ENCODE data around the gene GOPC.

The GOPC gene

DNA sequence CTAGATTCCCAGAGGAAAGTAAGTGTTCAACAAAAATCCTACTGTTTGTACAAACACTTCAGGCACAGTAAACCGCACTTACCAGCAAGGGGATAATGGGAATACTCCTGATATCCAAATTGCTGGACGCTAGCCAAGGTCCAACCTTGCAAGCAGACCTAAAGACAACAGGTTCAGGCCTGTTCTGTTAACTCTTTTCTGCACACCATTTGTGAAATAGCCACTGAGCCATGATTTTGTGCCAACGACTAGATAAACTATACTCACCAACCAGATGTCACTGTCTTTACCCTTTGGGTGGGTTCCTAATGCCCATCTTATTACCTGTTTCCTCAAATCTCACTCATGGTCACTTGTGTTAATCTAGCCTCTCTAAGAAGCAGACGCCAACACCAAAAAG lies 43.5 kb downstream of the GOPC start:
- no peak overlapping the region for H3K4me3 ChIP-seq (ENCODE audit: insufficient read depth in 1 of 2, low read depth in 1 of 2, low read length in 2 of 2)
- no peak overlapping the region for H2BK5ac ChIP-seq (ENCODE audit: low read depth, low read length, poor library complexity, severe bottlenecking)
- no peak overlapping the region for H2BK120ac ChIP-seq (ENCODE audit: low read depth, low read length)
- peaks cover 7 to 32% of the 10 kb centered on the region in 2 experiments for H3K36me3 ChIP-seq (ENCODE audit: control insufficient read depth in 1 of 2, insufficient read depth in 2 of 2, low read depth in 1 of 2, low read length in 2 of 2)
- no peak overlapping the region for H3K14ac ChIP-seq (ENCODE audit: low read length in 2 of 2)
- H3K79me1 ChIP-seq (replicated peaks; ENCODE audit: low read length, poor library complexity, severe bottlenecking) = peaks cover 1% of the 10 kb centered on the region
- H3K4me2 ChIP-seq (ENCODE audit: low read length, poor library complexity, severe bottlenecking) = no peak overlapping the region
- H2BK15ac ChIP-seq (ENCODE audit: low read depth, poor library complexity, severe bottlenecking) = no peak overlapping the region
- no peak overlapping the region for H3K18ac ChIP-seq (ENCODE audit: low read depth in 1 of 2, low read length in 2 of 2)
- H3K9ac ChIP-seq (ENCODE audit: low read length) = no peak overlapping the region
- H4K91ac ChIP-seq (ENCODE audit: low read length) = no peak overlapping the region
- DNase-seq = no peak
- H3K4ac ChIP-seq (ENCODE audit: low read depth in 1 of 2, low read length in 2 of 2) = no peak overlapping the region
- no peak overlapping the region for H2AFZ ChIP-seq (ENCODE audit: low read depth, low read length)
- H4K8ac ChIP-seq (ENCODE audit: low read length) = no peak overlapping the region
- H2BK12ac ChIP-seq (ENCODE audit: low read length in 2 of 2) = no peak overlapping the region
- H3K4me1 ChIP-seq (ENCODE audit: control insufficient read depth, insufficient read depth, low read depth, low read length) = no peaks in the 10 kb centered on the region
- H3K9me3 ChIP-seq (ENCODE audit: control insufficient read depth, low read length) = no peaks in the 10 kb centered on the region
- H3K27ac ChIP-seq (ENCODE audit: low read length, poor library complexity, severe bottlenecking) = no peak overlapping the region
- no peak overlapping the region for H3K23ac ChIP-seq (ENCODE audit: low read length in 2 of 2)
- 94% methylated on average over 4 of the region's 4 CpGs for WGBS
- H2AK5ac ChIP-seq (ENCODE audit: low read length, severe bottlenecking) = no peak overlapping the region
- H3K27me3 ChIP-seq (ENCODE audit: control insufficient read depth in 1 of 2, insufficient read depth in 1 of 2, low read length in 2 of 2) = no peaks in the 10 kb centered on the region

GRCh38 chr6:117557951-117558350 lies 44.4 kb downstream of the GOPC start:
- no peak overlapping the region for H4K8ac ChIP-seq (ENCODE audit: low read length)
- no peak overlapping the region for H2BK5ac ChIP-seq (ENCODE audit: low read depth, low read length, poor library complexity, severe bottlenecking)
- H4K91ac ChIP-seq (ENCODE audit: low read length) = no peak overlapping the region
- H2BK120ac ChIP-seq (ENCODE audit: low read depth, low read length) = no peak overlapping the region
- H3K4me3 ChIP-seq (ENCODE audit: insufficient read depth in 1 of 2, low read depth in 1 of 2, low read length in 2 of 2) = no peak overlapping the region
- H3K79me1 ChIP-seq (replicated peaks; ENCODE audit: low read length, poor library complexity, severe bottlenecking) = no peaks in the 10 kb centered on the region
- H3K36me3 ChIP-seq (ENCODE audit: control insufficient read depth in 1 of 2, insufficient read depth in 2 of 2, low read depth in 1 of 2, low read length in 2 of 2) = peaks cover 4 to 27% of the 10 kb centered on the region in 2 experiments
- no peak overlapping the region for H3K4me2 ChIP-seq (ENCODE audit: low read length, poor library complexity, severe bottlenecking)
- WGBS = 97% methylated on average over 3 of the region's 3 CpGs
- DNase-seq = no peak
- no peak overlapping the region for H3K4ac ChIP-seq (ENCODE audit: low read depth in 1 of 2, low read length in 2 of 2)
- no peak overlapping the region for H2AK5ac ChIP-seq (ENCODE audit: low read length, severe bottlenecking)
- H3K9ac ChIP-seq (ENCODE audit: low read length) = no peak overlapping the region
- H3K14ac ChIP-seq (ENCODE audit: low read length in 2 of 2) = no peak overlapping the region
- no peaks in the 10 kb centered on the region for H3K4me1 ChIP-seq (ENCODE audit: control insufficient read depth, insufficient read depth, low read depth, low read length)
- H3K27me3 ChIP-seq (ENCODE audit: control insufficient read depth in 1 of 2, insufficient read depth in 1 of 2, low read length in 2 of 2) = no peaks in the 10 kb centered on the region
- H2BK15ac ChIP-seq (ENCODE audit: low read depth, poor library complexity, severe bottlenecking) = no peak overlapping the region
- no peak overlapping the region for H2BK12ac ChIP-seq (ENCODE audit: low read length in 2 of 2)
- H3K27ac ChIP-seq (ENCODE audit: low read length, poor library complexity, severe bottlenecking) = no peak overlapping the region
- H2AFZ ChIP-seq (ENCODE audit: low read depth, low read length) = no peak overlapping the region
- no peaks in the 10 kb centered on the region for H3K9me3 ChIP-seq (ENCODE audit: control insufficient read depth, low read length)
- H3K23ac ChIP-seq (ENCODE audit: low read length in 2 of 2) = no peak overlapping the region
- no peak overlapping the region for H3K18ac ChIP-seq (ENCODE audit: low read depth in 1 of 2, low read length in 2 of 2)

- Histone ChIP-seq H2AK5ac (ENCODE audit: low read length, severe bottlenecking) (no peak overlapping the region), H3K4me2 (ENCODE audit: low read length, poor library complexity, severe bottlenecking) (peak overlapping the region; percentile 39), H3K79me1 (replicated peaks; ENCODE audit: low read length, poor library complexity, severe bottlenecking) (peaks cover 2% of the 10 kb centered on the region), H3K18ac (ENCODE audit: low read depth in 1 of 2, low read length in 2 of 2) (no peak overlapping the region), H4K8ac (ENCODE audit: low read length) (no peak overlapping the region), H3K4me3 (ENCODE audit: insufficient read depth in 1 of 2, low read depth in 1 of 2, low read length in 2 of 2) (no peak overlapping the region), H3K27ac (ENCODE audit: low read length, poor library complexity, severe bottlenecking) (no peak overlapping the region), H3K27me3 (ENCODE audit: control insufficient read depth in 1 of 2, insufficient read depth in 1 of 2, low read length in 2 of 2) (no peaks in the 10 kb centered on the region), H3K4me1 (ENCODE audit: control insufficient read depth, insufficient read depth, low read depth, low read length) (peaks cover 2% of the 10 kb centered on the region), H3K9me3 (ENCODE audit: control insufficient read depth, low read length) (no peaks in the 10 kb centered on the region), H3K14ac (ENCODE audit: low read length in 2 of 2) (no peak overlapping the region), H2BK120ac (ENCODE audit: low read depth, low read length) (no peak overlapping the region), H3K4ac (ENCODE audit: low read depth in 1 of 2, low read length in 2 of 2) (no peak overlapping the region), H3K23ac (ENCODE audit: low read length in 2 of 2) (no peak overlapping the region), H3K36me3 (ENCODE audit: control insufficient read depth in 1 of 2, insufficient read depth in 2 of 2, low read depth in 1 of 2, low read length in 2 of 2) (peaks cover 4 to 16% of the 10 kb centered on the region in 2 experiments), H2BK5ac (ENCODE audit: low read depth, low read length, poor library complexity, severe bottlenecking) (no peak overlapping the region), H2BK15ac (ENCODE audit: low read depth, poor library complexity, severe bottlenecking) (no peak overlapping the region), H4K91ac (ENCODE audit: low read length) (no peak overlapping the region), H2AFZ (ENCODE audit: low read depth, low read length) (no peak overlapping the region), H2BK12ac (ENCODE audit: low read length in 2 of 2) (no peak overlapping the region), H3K9ac (ENCODE audit: low read length) (no peak overlapping the region)
- peak; percentile 54 for DNase-seq
- WGBS = 33% methylated on average over 1 of the region's 5 CpGs
These were observed 46.3 kb downstream of the GOPC start for GRCh38 chr6:117555882-117556498.

DNA sequence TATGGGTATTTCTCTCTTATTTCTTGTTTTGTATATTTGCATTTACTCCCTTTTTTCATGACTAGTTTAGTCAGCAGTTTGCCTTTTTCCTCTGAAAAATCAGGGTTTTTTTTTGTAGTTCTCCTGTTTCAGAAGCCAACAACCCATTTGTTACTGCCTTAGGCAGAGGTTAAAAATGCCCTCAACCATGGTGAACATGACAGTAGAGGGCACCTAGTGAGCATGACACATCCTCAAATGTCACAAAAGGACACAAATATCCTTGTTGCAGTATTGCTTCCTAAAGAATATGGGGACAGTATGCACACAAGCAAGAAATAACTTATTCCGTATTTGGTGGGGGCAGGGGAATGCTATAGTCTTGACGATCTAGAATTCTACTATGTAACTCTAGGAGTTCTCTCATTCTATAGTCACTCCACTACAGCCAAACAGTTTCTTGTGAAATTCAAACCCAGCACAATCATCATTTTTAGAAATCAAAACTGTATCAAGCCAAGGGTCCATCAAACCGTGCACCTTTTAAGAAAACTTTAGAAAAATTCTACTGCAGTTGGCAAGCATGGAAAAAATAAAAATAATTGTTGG lies 47.0 kb downstream of the GOPC start:
- Histone ChIP-seq H2BK120ac (ENCODE audit: low read depth, low read length) (no peak overlapping the region), H3K4me3 (ENCODE audit: insufficient read depth in 1 of 2, low read depth in 1 of 2, low read length in 2 of 2) (no peak overlapping the region), H3K4ac (ENCODE audit: low read depth in 1 of 2, low read length in 2 of 2) (no peak overlapping the region), H3K9me3 (ENCODE audit: control insufficient read depth, low read length) (no peaks in the 10 kb centered on the region), H2BK5ac (ENCODE audit: low read depth, low read length, poor library complexity, severe bottlenecking) (no peak overlapping the region), H3K4me1 (ENCODE audit: control insufficient read depth, insufficient read depth, low read depth, low read length) (peaks cover 4% of the 10 kb centered on the region), H3K14ac (ENCODE audit: low read length in 2 of 2) (no peak overlapping the region), H2AK5ac (ENCODE audit: low read length, severe bottlenecking) (no peak overlapping the region), H4K91ac (ENCODE audit: low read length) (no peak overlapping the region), H3K27me3 (ENCODE audit: control insufficient read depth in 1 of 2, insufficient read depth in 1 of 2, low read length in 2 of 2) (no peaks in the 10 kb centered on the region), H3K27ac (ENCODE audit: low read length, poor library complexity, severe bottlenecking) (peak overlapping the region; percentile 42), H2BK15ac (ENCODE audit: low read depth, poor library complexity, severe bottlenecking) (no peak overlapping the region), H3K23ac (ENCODE audit: low read length in 2 of 2) (no peak overlapping the region), H3K18ac (ENCODE audit: low read depth in 1 of 2, low read length in 2 of 2) (no peak overlapping the region), H3K36me3 (ENCODE audit: control insufficient read depth in 1 of 2, insufficient read depth in 2 of 2, low read depth in 1 of 2, low read length in 2 of 2) (peaks cover 4 to 11% of the 10 kb centered on the region in 2 experiments), H4K8ac (ENCODE audit: low read length) (no peak overlapping the region), H3K4me2 (ENCODE audit: low read length, poor library complexity, severe bottlenecking) (no peak overlapping the region), H3K9ac (ENCODE audit: low read length) (no peak overlapping the region), H3K79me1 (replicated peaks; ENCODE audit: low read length, poor library complexity, severe bottlenecking) (peaks cover 4% of the 10 kb centered on the region), H2AFZ (ENCODE audit: low read depth, low read length) (no peak overlapping the region), H2BK12ac (ENCODE audit: low read length in 2 of 2) (no peak overlapping the region)
- no peak for DNase-seq
- 89% methylated on average over 2 of the region's 3 CpGs for WGBS

All from mesenchymal stem cell (in vitro differentiated cells and primary cell).